Liver (tissue), 9 donors: ENCODE data around the gene ANKRD44. TPM values are rescaled to one million over a fixed set of nuclear protein-coding genes. Genes with fewer than 3 reads are reported as not detected.
A peak's percentile ranks its signal among the peaks of the same experiment; 100 is the strongest.

Source experiments
- DNase-seq: peaks from one replicate; pipeline ENCODE4 v3.0.0-alpha.2; 2017; ENCODE audit warnings: low spot score
- H3K27ac ChIP-seq, 2 donors: one replicate each; pipeline ENCODE4 v1.7.0; 2013; ENCODE audit warnings: inconsistent platforms in 2 of 2, low read length in 2 of 2, control low read depth in 1 of 2, low read depth in 1 of 2, mild to moderate bottlenecking in 1 of 2
- H3K27me3 ChIP-seq, 4 donors: one replicate each; pipeline versions ENCODE4 v1.6.1 to v1.7.0; 2013; ENCODE audit warnings: low read length in 3 of 4, inconsistent platforms in 1 of 4, mild to moderate bottlenecking in 1 of 4, moderate library complexity in 1 of 4; ENCODE audit not compliant: control insufficient read depth in 4 of 4, insufficient read depth in 4 of 4
- H3K36me3 ChIP-seq, 4 donors: one replicate each; pipeline versions ENCODE4 v1.6.1 to v1.7.0; 2013; ENCODE audit warnings: low read length in 3 of 4, mild to moderate bottlenecking in 3 of 4, low read depth in 1 of 4, moderate library complexity in 1 of 4; ENCODE audit not compliant: control insufficient read depth in 4 of 4, insufficient read depth in 3 of 4
- H3K4me1 ChIP-seq, 4 donors: one replicate each; pipeline versions ENCODE4 v1.6.1 to v1.7.0; 2013; ENCODE audit warnings: low read length in 3 of 4, mild to moderate bottlenecking in 3 of 4, moderate library complexity in 1 of 4; ENCODE audit not compliant: control insufficient read depth in 4 of 4, insufficient read depth in 4 of 4
- H3K4me3 ChIP-seq, 3 donors: one replicate each; pipeline versions ENCODE4 v1.6.1 to v1.7.0; 2013; ENCODE audit warnings: low read length in 3 of 3, control low read depth in 1 of 3, low read depth in 1 of 3, mild to moderate bottlenecking in 1 of 3
- H3K9ac ChIP-seq, 2 donors: one replicate each; pipeline ENCODE4 v1.7.0; 2013; ENCODE audit warnings: low read length in 2 of 2, mild to moderate bottlenecking in 2 of 2, moderate library complexity in 2 of 2, control low read depth in 1 of 2, low read depth in 1 of 2
- H3K9me3 ChIP-seq, 4 donors: one replicate each; pipeline versions ENCODE4 v1.6.1 to v1.7.0; 2013; ENCODE audit warnings: low read length in 3 of 4; ENCODE audit not compliant: control insufficient read depth in 4 of 4
- CTCF ChIP-seq: fragments of 150-350 bp; IDR thresholded peaks from 2 replicates; pipeline ENCODE4 v1.5.1; 2017; ENCODE audit warnings: improper control_type of control experiment, low read depth, low read length; ENCODE audit not compliant: missing input control
- EGR1 ChIP-seq, 2 donors: IDR thresholded peaks; 2 replicates each; pipeline ENCODE4 v1.6.1; 2016 to 2018; ENCODE audit warnings: antibody characterized with exemption in 2 of 2, low read depth in 2 of 2
- FOXA1 ChIP-seq: IDR thresholded peaks from 2 replicates; pipeline ENCODE4 v1.6.1; 2016; ENCODE audit warnings: antibody characterized with exemption
- GABPA ChIP-seq, 2 donors: IDR thresholded peaks in 1 of 2; conservative IDR thresholded peaks in 1 of 2; 2 replicates each; pipeline ENCODE4 v1.6.1; 2016; ENCODE audit warnings: antibody characterized with exemption in 2 of 2, mild to moderate bottlenecking in 1 of 2, moderate library complexity in 1 of 2
- HNF4A ChIP-seq, 2 donors: conservative IDR thresholded peaks; 2 replicates each; pipeline ENCODE4 v1.6.1; 2016; ENCODE audit warnings: antibody characterized with exemption in 2 of 2, mild to moderate bottlenecking in 2 of 2
- HNF4G ChIP-seq: IDR thresholded peaks from 2 replicates; pipeline ENCODE4 v1.6.1; 2016; ENCODE audit warnings: antibody characterized with exemption
- JUND ChIP-seq, 2 donors: IDR thresholded peaks; 2 replicates each; pipeline ENCODE4 v1.6.1; 2016; ENCODE audit warnings: antibody characterized with exemption in 2 of 2
- MAX ChIP-seq: IDR thresholded peaks from 2 replicates; pipeline ENCODE4 v1.6.1; 2016; ENCODE audit warnings: antibody characterized with exemption
- NR2F2 ChIP-seq: IDR thresholded peaks from 2 replicates; pipeline ENCODE4 v1.6.1; 2016; ENCODE audit warnings: antibody characterized with exemption
- RAD21 ChIP-seq, 2 donors: IDR thresholded peaks; 2 replicates each; pipeline ENCODE4 v1.6.1; 2016; ENCODE audit warnings: antibody characterized with exemption in 2 of 2, mild to moderate bottlenecking in 2 of 2
- RXRA ChIP-seq, 2 donors: IDR thresholded peaks; 2 replicates each; pipeline ENCODE4 v1.6.1; 2017 to 2018; ENCODE audit warnings: antibody characterized with exemption in 2 of 2, mild to moderate bottlenecking in 1 of 2
- SP1 ChIP-seq: IDR thresholded peaks from 2 replicates; pipeline ENCODE4 v1.6.1; 2018; ENCODE audit warnings: antibody characterized with exemption, mild to moderate bottlenecking
- ZBTB33 ChIP-seq: IDR thresholded peaks from 2 replicates; pipeline ENCODE4 v1.6.1; 2016; ENCODE audit warnings: antibody characterized with exemption
- WGBS: extraction: QIAGEN DNeasy Blood & Tissue Kit; methylation state at CpG from one replicate; pipeline ENCODE4 v1.1.7; 2013; 5-methylcytosine and 5-hydroxymethylcytosine counted together
- polyA plus RNA-seq, 2 donors: library from polyadenylated mRNA; stranded (reverse) in 1 of 2; unstranded in 1 of 2; fragments of 200-250 nt in 1 of 2; fragments of >200 nt in 1 of 2; fragmentation: Nextera tagmentation in 1 of 2; extraction: Ambion mirVana in 1 of 2; gene quantifications; one replicate each; pipeline versions ENCODE4 v1.2.1 to v1.2.3, GENCODE V29; 2013 to 2015
- total RNA-seq, 2 donors: library from RNA; depleted of rRNA; stranded (reverse); fragments of >200 nt; gene quantifications; one replicate each; pipeline ENCODE4 v1.2.3, GENCODE V29; 2014
- TF ChIP-seq, protein P1 (sequence below): IDR thresholded peaks from 2 replicates; pipeline ENCODE4 v1.6.1; 2016; ENCODE audit warnings: antibody characterized with exemption
- donor health status: healthy.
- donor health status: healthy.
- donor health status: healthy.
- donor health status: healthy.
- donor health status: healthy.

Gene ANKRD44
- total and polyA plus RNA-seq, 4 donors = 3.8 to 18.2 (median 6.8) TPM

GRCh38 chr2:197013098-197013497 is 297.5 kb downstream of the ANKRD44 start:
- Histone ChIP-seq H3K36me3 (peaks cover 0 to 2% (median 0%) of the 10 kb centered on the region in 4 donors), H3K4me3 (no peak overlapping the region)
- TF ChIP-seq FOXA1 (no peak), ZBTB33 (no peak), CTCF (no peak), RAD21 (IDR thresholded peaks at IDR 0.05) (no peak), HNF4G (no peak), MAX (no peak), HNF4A (conservative IDR thresholded peaks at IDR 0.05) (no peak), GABPA (IDR thresholded peaks at IDR 0.05 in 1 of 2, conservative IDR thresholded peaks at IDR 0.05 in 1 of 2) (no peak), EGR1 (IDR thresholded peaks at IDR 0.05; ENCODE audit: low read depth in 2 of 2) (no peak), NR2F2 (no peak), RXRA (IDR thresholded peaks at IDR 0.05) (no peak), SP1 (no peak), JUND (IDR thresholded peaks at IDR 0.05) (no peak)

DNA sequence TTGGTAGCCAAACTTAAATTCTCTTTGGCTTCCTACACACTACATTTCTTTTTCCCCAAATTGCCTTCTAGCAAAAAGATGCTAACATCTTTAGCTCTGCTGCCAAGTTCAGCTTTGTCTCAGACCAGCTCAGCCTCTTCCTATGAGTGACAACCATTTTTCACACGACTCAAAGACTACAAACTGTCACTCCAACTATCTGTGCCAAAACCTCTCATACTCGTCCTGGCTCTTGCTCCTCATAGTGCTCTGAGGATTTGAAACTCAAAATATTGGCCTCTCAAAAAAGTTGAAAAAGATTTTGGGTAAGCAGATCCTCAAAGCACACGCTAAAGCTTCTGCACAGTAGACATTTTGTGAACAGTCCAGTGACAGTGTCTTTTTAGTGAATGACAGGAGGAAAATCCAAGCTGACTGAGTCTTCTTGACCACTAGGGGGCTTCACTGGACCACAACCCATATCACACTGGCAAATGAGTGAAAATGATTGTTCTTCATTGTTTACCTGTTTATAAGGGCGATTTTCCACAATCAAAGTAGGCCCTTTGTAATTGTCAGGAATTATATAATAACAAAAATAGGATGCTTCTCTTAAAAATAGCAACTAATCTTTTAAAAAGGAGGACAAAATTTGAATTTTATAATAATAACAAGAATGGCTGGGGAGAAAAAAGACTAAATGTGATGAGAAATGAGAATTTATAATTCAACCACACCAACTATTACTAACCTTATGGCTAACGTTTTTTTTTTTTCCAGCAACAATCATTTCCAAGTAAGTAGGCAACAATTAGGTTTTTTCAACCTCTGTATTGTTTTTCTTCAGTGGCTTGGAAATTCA is 298.6 kb downstream of the ANKRD44 start:
- H3K27ac ChIP-seq = no peak overlapping the region

More at GRCh38 chr2:197013098-197013497, 297.5 kb downstream of the ANKRD44 start:
- no peak overlapping the region for H3K9ac ChIP-seq
- peaks cover 0 to 4% (median 0%) of the 10 kb centered on the region in 4 donors for H3K4me1 ChIP-seq
- H3K27ac ChIP-seq = no peak overlapping the region
- WGBS = 98% methylated on average over 2 of the region's 2 CpGs
- no peaks in the 10 kb centered on the region for H3K27me3 ChIP-seq
- H3K9me3 ChIP-seq = no peaks in the 10 kb centered on the region
- DNase-seq = no peak

More for the DNA sequence above, 298.6 kb downstream of the ANKRD44 start:
- H3K4me3 ChIP-seq = no peak overlapping the region
- H3K36me3 ChIP-seq = peaks cover 0 to 4% (median 0%) of the 10 kb centered on the region in 4 donors
- no peak for DNase-seq
- no peaks in the 10 kb centered on the region for H3K9me3 ChIP-seq
- H3K9ac ChIP-seq = no peak overlapping the region
- peaks cover 0 to 4% (median 0%) of the 10 kb centered on the region in 4 donors for H3K4me1 ChIP-seq
- no peaks in the 10 kb centered on the region for H3K27me3 ChIP-seq
- TF ChIP-seq CTCF (peak; percentile 72), RAD21 (IDR thresholded peaks at IDR 0.05) (peak; percentile 83 to 93)
- TF ChIP-seq, protein P1, sequence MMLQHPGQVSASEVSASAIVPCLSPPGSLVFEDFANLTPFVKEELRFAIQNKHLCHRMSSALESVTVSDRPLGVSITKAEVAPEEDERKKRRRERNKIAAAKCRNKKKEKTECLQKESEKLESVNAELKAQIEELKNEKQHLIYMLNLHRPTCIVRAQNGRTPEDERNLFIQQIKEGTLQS = no peak
- WGBS = 44% methylated on average over 5 of the region's 5 CpGs
